Body of pancreas (tissue), 4 donors: Measurements from ENCODE around the gene COG8. TPM values are rescaled to one million over a fixed set of nuclear protein-coding genes. Genes with fewer than 3 reads are reported as not detected.

Experiments used
- ATAC-seq: fragments of 150-250 bp; one replicate; pipeline ENCODE4 v1.9.1; 2016
- DNase-seq, 4 donors: peaks; one replicate each; pipeline ENCODE4 v3.0.0-alpha.2; 2019
- H3K27ac ChIP-seq, 4 donors: fragments of 200-600 bp; sonication (generic); 1 replicate in 3 of 4; 2 replicates in 1 of 4; pipeline versions ENCODE4 v1.5.1 to v1.6.1; 2016 to 2019; ENCODE audit warnings: mild to moderate bottlenecking in 1 of 4, mixed read lengths in 1 of 4, moderate library complexity in 1 of 4
- H3K27me3 ChIP-seq, 2 donors: fragments of 200-600 bp; sonication (generic); one replicate each; pipeline ENCODE4 v1.6.0; 2016; ENCODE audit warnings: mild to moderate bottlenecking in 1 of 2
- H3K36me3 ChIP-seq, 2 donors: fragments of 200-600 bp; sonication (generic); replicated peaks in 1 of 2; 2 replicates each; pipeline ENCODE4 v1.5.1; 2016; ENCODE audit warnings: low read depth in 2 of 2; ENCODE audit not compliant: insufficient read depth in 1 of 2
- H3K4me1 ChIP-seq: fragments of 200-600 bp; sonication (generic); one replicate; pipeline ENCODE4 v1.6.0; 2016
- H3K4me3 ChIP-seq, 2 donors: fragments of 200-600 bp; sonication (generic); 1 replicate in 1 of 2; 2 replicates in 1 of 2; pipeline ENCODE4 v1.5.1; 2016 to 2019
- H3K9me3 ChIP-seq, 3 donors: fragments of 200-600 bp; sonication (generic); 1 replicate in 2 of 3; 2 replicates in 1 of 3; pipeline ENCODE4 v1.5.1; 2016
- CTCF ChIP-seq, 7 experiments: fragments of 450-650 bp in 4 of 7; fragments of 200-600 bp in 3 of 7; sonication (generic) in 3 of 7; IDR thresholded peaks; one replicate each; pipeline ENCODE4 v1.5.1; 2016 to 2019; ENCODE audit warnings: antibody characterized with exemption in 7 of 7
- POLR2A ChIP-seq, 3 donors: fragments of 450-650 bp; IDR thresholded peaks; one replicate each; pipeline ENCODE4 v1.6.1; 2016; ENCODE audit warnings: antibody characterized with exemption in 3 of 3, mild to moderate bottlenecking in 2 of 3
- WGBS, 2 donors: methylation state at CpG; one replicate each; pipeline ENCODE4 v1.1.5; 2017; 5-methylcytosine and 5-hydroxymethylcytosine counted together
- intact Hi-C: fragments of 100-400 bp; cut with DNase I; formaldehyde crosslinking; loops from one replicate; pipeline ENCODE4 v1.15.1; 2023
- total RNA-seq, 2 donors: library from RNA; depleted of rRNA; stranded (reverse); fragments of >200 nt; gene quantifications; one replicate each; pipeline ENCODE4 v1.1.0, GENCODE V29; 2016

Gene COG8
- total RNA-seq = 10 to 100 TPM; 39.4 to 46.8 TPM

- no peaks in the 10 kb centered on the region for H3K9me3 ChIP-seq
- peak within 1 kb of the TSS; percentile 74 to 96 (median 82) for H3K27ac ChIP-seq
- peaks cover 0 to 18% of the 10 kb centered on the region in 2 donors for H3K36me3 ChIP-seq
- H3K4me1 ChIP-seq = peaks cover 27% of the 10 kb centered on the region
- DNase-seq (peak; percentile 96 to 98 (median 96)), ATAC-seq (peak; percentile 98)
- H3K27me3 ChIP-seq = no peaks in the 10 kb centered on the region
- 1% methylated on average over 24 to 77 of the region's 77 CpGs for WGBS, 2 donors
- intact Hi-C loops = no loop called here
- peak; percentile 64 to 86 (median 82) for TF ChIP-seq POLR2A (IDR thresholded peaks at IDR 0.05)
- peak; percentile 69 to 98 (median 95) for TF ChIP-seq CTCF (IDR thresholded peaks at IDR 0.05)
- H3K4me3 ChIP-seq = peak within 1 kb of the TSS; percentile 71 to 99
Measured at GRCh38 chr16:69339289-69340094, at the start of gene COG8, which contains the start of gene NIP7. Gene COG8, minus strand, starts transcription at chr16:69339564. Its CDS starts 12 bp downstream, at chr16:69339552. Gene NIP7, plus strand, starts transcription at chr16:69339772. Its CDS starts 58 bp downstream, at chr16:69339830.

- ATAC-seq (no peak), DNase-seq (no peak)
- Histone ChIP-seq H3K4me1 (peaks cover 22% of the 10 kb centered on the region), H3K27ac (no peak overlapping the region), H3K9me3 (no peaks in the 10 kb centered on the region), H3K36me3 (peaks cover 0 to 7% of the 10 kb centered on the region in 2 donors), H3K4me3 (no peak overlapping the region), H3K27me3 (no peaks in the 10 kb centered on the region)
- 59% methylated on average over 1 of the region's 1 CpG for WGBS, 2 donors
- no peak for TF ChIP-seq CTCF (IDR thresholded peaks at IDR 0.05)
- no peak for TF ChIP-seq POLR2A (IDR thresholded peaks at IDR 0.05)
- intact Hi-C loops = no loop called here
Measured at GRCh38 chr16:69386596-69386995, 47.2 kb upstream of the COG8 start.

- H3K9me3 ChIP-seq = no peaks in the 10 kb centered on the region
- no peaks in the 10 kb centered on the region for H3K27me3 ChIP-seq
- peaks cover 0 to 7% of the 10 kb centered on the region in 2 donors for H3K36me3 ChIP-seq
- TF ChIP-seq CTCF (IDR thresholded peaks at IDR 0.05) = no peak
- TF ChIP-seq POLR2A (IDR thresholded peaks at IDR 0.05) = no peak
- DNase-seq (no peak), ATAC-seq (no peak)
- H3K4me3 ChIP-seq = peak overlapping the region; percentile 55 to 68
- peaks cover 22% of the 10 kb centered on the region for H3K4me1 ChIP-seq
- WGBS, 2 donors = 3 to 4% methylated on average over 6 of the region's 6 CpGs
- intact Hi-C loops = no loop called here
- H3K27ac ChIP-seq = peak overlapping the region in 3 of 4 donors; percentile 76 to 91 (median 87)
Measured at GRCh38 chr16:69384974-69385373, 45.6 kb upstream of the COG8 start.

GRCh38 chr16:69382421-69382820 is 43.1 kb upstream of the COG8 start:
- Histone ChIP-seq H3K4me1 (peaks cover 22% of the 10 kb centered on the region), H3K36me3 (peaks cover 0 to 7% of the 10 kb centered on the region in 2 donors), H3K27ac (no peak overlapping the region), H3K9me3 (no peaks in the 10 kb centered on the region), H3K27me3 (no peaks in the 10 kb centered on the region), H3K4me3 (no peak overlapping the region)
- ATAC-seq (no peak), DNase-seq (no peak)
- intact Hi-C loops = no loop called here
- WGBS, 2 donors = 97 to 100% methylated on average over 2 of the region's 2 CpGs
- TF ChIP-seq CTCF (IDR thresholded peaks at IDR 0.05) (no peak), POLR2A (IDR thresholded peaks at IDR 0.05) (no peak)
